ENCODE data around the gene CLHC1. TPM values are rescaled to one million over a fixed set of nuclear protein-coding genes. Genes with fewer than 3 reads are reported as not detected.
"Not testable (repeated sequence)": the region's sequence is repeated elsewhere in the genome, so short reads cannot be mapped to it uniquely, and the experiment has no call there.

CLHC1 gene
- total RNA-seq, 4 donors from 2014 or later, result 1.2 to 15.9 (median 7.0) TPM

- WGBS, 2 donors (ENCODE audit: low coverage in 1 of 2), result 37 to 88% methylated on average over 2 of the region's 2 CpGs
Observed at GRCh38 chr2:55135491-55135890, 96.6 kb downstream of the CLHC1 start.

GRCh38 chr2:55134316-55134706 is 97.8 kb downstream of the CLHC1 start:
- 32% methylated on average over 1 of the region's 1 CpG; no CpG with 5 or more reads in 1 of the 2 donors for WGBS, 2 donors (ENCODE audit: low coverage in 1 of 2)

More at GRCh38 chr2:55135491-55135890, 96.6 kb downstream of the CLHC1 start:
- Histone ChIP-seq H3K27me3 (no peaks in the 10 kb centered on the region), H3K27ac (peak overlapping the region in 3 of 4 donors; percentile 73 to 79 (median 76)), H3K4me1 (peaks cover 16 to 61% (median 38%) of the 10 kb centered on the region in 4 donors), H3K9me3 (no peaks in the 10 kb centered on the region), H3K36me3 (no peaks in the 10 kb centered on the region), H3K4me3 (no peak overlapping the region)
- in situ Hi-C loops (cut with MboI; ENCODE audit: low pct_ligation_motif_present in 1 of 4, low pct_unique_long_range_greater_than_20kb in 1 of 4, low sequenced_read_pairs in 3 of 4) (no loop called here), intact Hi-C loops (cut with DNase I; ENCODE audit: low total_unique reads) (no loop called here)
- TF ChIP-seq POLR2AphosphoS5 (IDR thresholded peaks at IDR 0.05) (no peak), POLR2A (IDR thresholded peaks at IDR 0.05) (no peak), EP300 (IDR thresholded peaks at IDR 0.05; ENCODE audit: low read depth) (no peak), CTCF (IDR thresholded peaks at IDR 0.05) (no peak)
- no peak for DNase-seq

GRCh38 chr2:55133467-55134315 is 98.4 kb downstream of the CLHC1 start:
- intact Hi-C loops (cut with DNase I; ENCODE audit: low total_unique reads), result no loop called here
- Histone ChIP-seq H3K9me3 (no peaks in the 10 kb centered on the region), H3K36me3 (no peaks in the 10 kb centered on the region), H3K4me3 (peak overlapping the region; percentile 7 to 35 (median 17)), H3K27ac (peak overlapping the region; percentile 65 to 77 (median 72)), H3K4me1 (peaks cover 16 to 53% (median 32%) of the 10 kb centered on the region in 4 donors), H3K27me3 (no peaks in the 10 kb centered on the region)
- in situ Hi-C loops (cut with MboI; ENCODE audit: low pct_ligation_motif_present in 1 of 4, low pct_unique_long_range_greater_than_20kb in 1 of 4, low sequenced_read_pairs in 3 of 4), result no loop called here
- no peak for DNase-seq
- TF ChIP-seq POLR2A (IDR thresholded peaks at IDR 0.05), result no peak
- TF ChIP-seq POLR2AphosphoS5 (IDR thresholded peaks at IDR 0.05), result peak in 1 of 3 donors; percentile 30
- no peak for TF ChIP-seq EP300 (IDR thresholded peaks at IDR 0.05; ENCODE audit: low read depth)
- no peak for TF ChIP-seq CTCF (IDR thresholded peaks at IDR 0.05)
- WGBS, 2 donors (ENCODE audit: low coverage in 1 of 2), result 32 to 44% methylated on average over 4 to 10 of the region's 10 CpGs

More at GRCh38 chr2:55134316-55134706, 97.8 kb downstream of the CLHC1 start:
- in situ Hi-C loops (cut with MboI; ENCODE audit: low pct_ligation_motif_present in 1 of 4, low pct_unique_long_range_greater_than_20kb in 1 of 4, low sequenced_read_pairs in 3 of 4), result no loop called here
- Histone ChIP-seq H3K27ac (peak overlapping the region; percentile 65 to 77 (median 72)), H3K9me3 (no peaks in the 10 kb centered on the region), H3K27me3 (no peaks in the 10 kb centered on the region), H3K4me1 (peaks cover 16 to 58% (median 38%) of the 10 kb centered on the region in 4 donors), H3K36me3 (no peaks in the 10 kb centered on the region), H3K4me3 (peak overlapping the region in 1 of 4 donors; percentile 35)
- intact Hi-C loops (cut with DNase I; ENCODE audit: low total_unique reads), result no loop called here
- DNase-seq, result no peak
- TF ChIP-seq CTCF (IDR thresholded peaks at IDR 0.05) (no peak), POLR2AphosphoS5 (IDR thresholded peaks at IDR 0.05) (no peak), EP300 (IDR thresholded peaks at IDR 0.05; ENCODE audit: low read depth) (no peak), POLR2A (IDR thresholded peaks at IDR 0.05) (no peak)

GRCh38 chr2:55130849-55131248 is 101.2 kb downstream of the CLHC1 start:
- no peaks in the 10 kb centered on the region for H3K9me3 ChIP-seq
- DNase-seq, result no peak
- H3K4me3 ChIP-seq, result no peak overlapping the region
- no peak overlapping the region for H3K27ac ChIP-seq
- WGBS, 2 donors (ENCODE audit: low coverage in 1 of 2), result 67 to 68% methylated on average over 1 of the region's 1 CpG
- in situ Hi-C loops (cut with MboI; ENCODE audit: low pct_ligation_motif_present in 1 of 4, low pct_unique_long_range_greater_than_20kb in 1 of 4, low sequenced_read_pairs in 3 of 4) (no loop called here), intact Hi-C loops (cut with DNase I; ENCODE audit: low total_unique reads) (no loop called here)
- H3K27me3 ChIP-seq, result no peaks in the 10 kb centered on the region
- H3K36me3 ChIP-seq, result no peaks in the 10 kb centered on the region
- peaks cover 9 to 26% (median 12%) of the 10 kb centered on the region in 4 donors for H3K4me1 ChIP-seq
- TF ChIP-seq CTCF (IDR thresholded peaks at IDR 0.05) (no peak), POLR2AphosphoS5 (IDR thresholded peaks at IDR 0.05) (no peak), EP300 (IDR thresholded peaks at IDR 0.05; ENCODE audit: low read depth) (no peak), POLR2A (IDR thresholded peaks at IDR 0.05) (no peak)

- 95 to 96% methylated on average over 3 to 4 of the region's 4 CpGs for WGBS, 2 donors (ENCODE audit: low coverage in 1 of 2)
- H3K27me3 ChIP-seq; intact Hi-C loops (cut with DNase I; ENCODE audit: low total_unique reads); H3K4me1 ChIP-seq; DNase-seq; in situ Hi-C loops (cut with MboI; ENCODE audit: low pct_ligation_motif_present in 1 of 4, low pct_unique_long_range_greater_than_20kb in 1 of 4, low sequenced_read_pairs in 3 of 4); H3K4me3 ChIP-seq; H3K9me3 ChIP-seq; H3K27ac ChIP-seq; H3K36me3 ChIP-seq: not testable (repeated sequence)
Observed at GRCh38 chr2:55126643-55127042, 105.5 kb downstream of the CLHC1 start.
